ENCODE measurements around the gene PIP5K1C. TPM values are rescaled to one million over a fixed set of nuclear protein-coding genes. Genes with fewer than 3 reads are reported as not detected.

Gene PIP5K1C
- total RNA-seq, 1 experiment from 2014 or later: 13.3 TPM

GRCh38 chr19:3589949-3590348 is 110.3 kb downstream of the PIP5K1C start:
- Mint-ChIP-seq H3K27ac (ENCODE audit: low read depth, unreplicated experiment) (no peak overlapping the region), H3K4me1 (ENCODE audit: insufficient read depth, unreplicated experiment) (no peaks in the 10 kb centered on the region), H3K27me3 (ENCODE audit: insufficient read depth, unreplicated experiment) (no peaks in the 10 kb centered on the region)

GRCh38 chr19:3589439-3589838 is 110.8 kb downstream of the PIP5K1C start:
- no peak overlapping the region for H3K4me3 Mint-ChIP-seq (ENCODE audit: unreplicated experiment)
- H3K27ac Mint-ChIP-seq (ENCODE audit: low read depth, unreplicated experiment): no peak overlapping the region
- DNase-seq (ENCODE audit: unreplicated experiment): no peak
- no TSS peak for BruUV-seq (replicated peaks)
- no peaks in the 10 kb centered on the region for H3K4me1 Mint-ChIP-seq (ENCODE audit: insufficient read depth, unreplicated experiment)
- POLR2A ChIA-PET: no interaction called here
- CTCF ChIA-PET: interaction anchor here (1.0 kb wide), 1 partner anchor 11 kb away, joined by 3 read pairs; no protein-coding TSS in a partner anchor
- H3K27me3 Mint-ChIP-seq (ENCODE audit: insufficient read depth, unreplicated experiment): no peaks in the 10 kb centered on the region
- no peaks in the 10 kb centered on the region for H3K36me3 Mint-ChIP-seq (ENCODE audit: insufficient read depth, unreplicated experiment)
- intact Hi-C loops (cut with micrococcal nuclease): no loop called here
- no peaks in the 10 kb centered on the region for H3K9me3 Mint-ChIP-seq (ENCODE audit: unreplicated experiment)
- TF ChIP-seq CTCF (IDR thresholded peaks at IDR 0.05; ENCODE audit: unreplicated experiment): no peak

More at GRCh38 chr19:3589949-3590348, 110.3 kb downstream of the PIP5K1C start:
- POLR2A ChIA-PET: no interaction called here
- no peak for DNase-seq (ENCODE audit: unreplicated experiment)
- H3K36me3 Mint-ChIP-seq (ENCODE audit: insufficient read depth, unreplicated experiment): no peaks in the 10 kb centered on the region
- CTCF ChIA-PET: interaction anchor here (0.7 kb wide), 1 partner anchor 656 kb away, joined by 4 read pairs; no protein-coding TSS in a partner anchor
- intact Hi-C loops (cut with micrococcal nuclease): no loop called here
- no peaks in the 10 kb centered on the region for H3K9me3 Mint-ChIP-seq (ENCODE audit: unreplicated experiment)
- TF ChIP-seq CTCF (IDR thresholded peaks at IDR 0.05; ENCODE audit: unreplicated experiment): no peak
- no peak overlapping the region for H3K4me3 Mint-ChIP-seq (ENCODE audit: unreplicated experiment)
- BruUV-seq (replicated peaks): no TSS peak

- H3K27me3 Mint-ChIP-seq (ENCODE audit: insufficient read depth, unreplicated experiment): no peaks in the 10 kb centered on the region
- no TSS peak for BruUV-seq (replicated peaks)
- H3K27ac Mint-ChIP-seq (ENCODE audit: low read depth, unreplicated experiment): no peak overlapping the region
Observed at GRCh38 chr19:3586707-3587346, 113.4 kb downstream of the PIP5K1C start.

More at GRCh38 chr19:3586707-3587346, 113.4 kb downstream of the PIP5K1C start:
- POLR2A ChIA-PET: interaction anchor here (1.2 kb wide), 1 partner anchor 13 kb away, joined by 3 read pairs; no protein-coding TSS in a partner anchor
- Mint-ChIP-seq H3K9me3 (ENCODE audit: unreplicated experiment) (no peaks in the 10 kb centered on the region), H3K36me3 (ENCODE audit: insufficient read depth, unreplicated experiment) (no peaks in the 10 kb centered on the region), H3K4me3 (ENCODE audit: unreplicated experiment) (no peak overlapping the region), H3K4me1 (ENCODE audit: insufficient read depth, unreplicated experiment) (no peaks in the 10 kb centered on the region)
- peak; percentile 29 for DNase-seq (ENCODE audit: unreplicated experiment)
- CTCF ChIA-PET: interaction anchor here (0.6 kb wide), 2 partner anchors 21 to 278 kb away, joined by 3 read pairs; no protein-coding TSS in a partner anchor
- intact Hi-C loops (cut with micrococcal nuclease): no loop called here
- no peak for TF ChIP-seq CTCF (IDR thresholded peaks at IDR 0.05; ENCODE audit: unreplicated experiment)

Measured in MCF 10A (cell line).